ENCODE measurements around the gene IMPA2. TPM values are rescaled to one million over a fixed set of nuclear protein-coding genes. Genes with fewer than 3 reads are reported as not detected.
"Not testable (repeated sequence)": the region's sequence is repeated elsewhere in the genome, so short reads cannot be mapped to it uniquely, and the experiment has no call there.

The IMPA2 gene
- 58.2 TPM for total RNA-seq

- DNase-seq: no peak
Observed at GRCh38 chr18:11981192-11981542, at the start of gene IMPA2. IMPA2 (plus strand) TSS chr18:11981507; CDS start chr18:11981670, 163 bp downstream.

GRCh38 chr18:11932393-11932792 is 48.9 kb upstream of the IMPA2 start:
- DNase-seq: no peak

- peak; percentile 86 for DNase-seq
Observed at GRCh38 chr18:11937874-11938478, 43.3 kb upstream of the IMPA2 start.

- no peak for DNase-seq
Observed at GRCh38 chr18:11940956-11941355, 40.4 kb upstream of the IMPA2 start.

GRCh38 chr18:11943551-11943950 is 37.8 kb upstream of the IMPA2 start:
- DNase-seq: no peak

GRCh38 chr18:11944252-11944651 is 37.1 kb upstream of the IMPA2 start:
- DNase-seq: no peak

- DNase-seq: no peak
Observed at GRCh38 chr18:11944786-11945185, 36.5 kb upstream of the IMPA2 start.

- not testable (repeated sequence) for DNase-seq
Observed at GRCh38 chr18:11945834-11946659, 35.3 kb upstream of the IMPA2 start.

GRCh38 chr18:11946756-11947155 is 34.6 kb upstream of the IMPA2 start:
- DNase-seq: no peak

- DNase-seq: peak; percentile 89
Observed at GRCh38 chr18:11947214-11948191, 33.8 kb upstream of the IMPA2 start.

- no peak for DNase-seq
Observed at GRCh38 chr18:11948852-11949523, 32.3 kb upstream of the IMPA2 start.

GRCh38 chr18:11950824-11951223 is 30.5 kb upstream of the IMPA2 start:
- DNase-seq: no peak

GRCh38 chr18:11951390-11951851 is 29.9 kb upstream of the IMPA2 start:
- DNase-seq: peak; percentile 77

GRCh38 chr18:11953113-11953512 is 28.2 kb upstream of the IMPA2 start:
- no peak for DNase-seq

GRCh38 chr18:11955239-11956029 is 25.9 kb upstream of the IMPA2 start:
- peak; percentile 92 for DNase-seq

GRCh38 chr18:11956371-11957308 is 24.7 kb upstream of the IMPA2 start:
- no peak for DNase-seq

- no peak for DNase-seq
Observed at GRCh38 chr18:11957636-11958035, 23.7 kb upstream of the IMPA2 start.

GRCh38 chr18:11959651-11960050 is 21.7 kb upstream of the IMPA2 start:
- not testable (repeated sequence) for DNase-seq

GRCh38 chr18:11960743-11961380 is 20.4 kb upstream of the IMPA2 start:
- no peak for DNase-seq

Measured in tongue (tissue), 2 donors.